ENCODE results near the gene C3orf33.

- TF ChIP-seq, protein P1, sequence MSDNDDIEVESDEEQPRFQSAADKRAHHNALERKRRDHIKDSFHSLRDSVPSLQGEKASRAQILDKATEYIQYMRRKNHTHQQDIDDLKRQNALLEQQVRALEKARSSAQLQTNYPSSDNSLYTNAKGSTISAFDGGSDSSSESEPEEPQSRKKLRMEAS (IDR thresholded peaks at IDR 0.05; ENCODE audit: low read depth, low read length), result no peak
- TF ChIP-seq CTCF (IDR thresholded peaks at IDR 0.05; ENCODE audit: low read depth, low read length) (no peak), POLR2A (IDR thresholded peaks at IDR 0.05; ENCODE audit: extremely low read depth, insufficient read length) (no peak), MYC (IDR thresholded peaks at IDR 0.05; ENCODE audit: low read depth, low read length) (no peak)
These were observed 14.9 kb downstream of the C3orf33 start for GRCh38 chr3:155791190-155791589.
